GM10248 (cell line): ENCODE results near the gene LRRC34.
A peak's percentile ranks its signal among the peaks of the same experiment; 100 is the strongest.

Experiments used
- CTCF ChIA-PET: fragments of 300-600 bp; sonication (Branson Sonifier 250); formaldehyde crosslinking; extraction: SDS; loops from one replicate; lab custom pipeline; 2021; ENCODE audit warnings: antibody characterized with exemption; lab: Yijun Ruan, JAX
- POLR2A ChIA-PET: fragments of 350-650 bp; sonication (Branson Sonifier 250); formaldehyde crosslinking; extraction: SDS; loops from one replicate; lab custom pipeline; 2020; ENCODE audit warnings: antibody characterized with exemption; lab: Yijun Ruan, JAX
- DNase-seq: peaks from one replicate; pipeline ENCODE4 v3.0.0; 2012; ENCODE audit errors: extremely low spot score
- CTCF ChIP-seq: IDR thresholded peaks from 2 replicates; pipeline ENCODE4 v1.5.1; 2012; ENCODE audit warnings: mild to moderate bottlenecking, low read depth; ENCODE audit errors: extremely low read depth, missing control alignments, control extremely low read depth

The LRRC34 gene

GRCh38 chr3:169822091-169822490 lies 9.4 kb upstream of the LRRC34 start:
- DNase-seq, result no peak
- ChIA-PET CTCF (interaction anchor here (0.8 to 1.4 kb wide), 5 partner anchors 8 to 22 kb away, joined by 3 to 4 read pairs (median 3); partner anchors contain the start of genes LRRC34 and LRRIQ4), POLR2A (no interaction called here)
- no peak for TF ChIP-seq CTCF

GRCh38 chr3:169818316-169818715 lies 5.6 kb upstream of the LRRC34 start:
- POLR2A ChIA-PET, result no interaction called here
- no peak for DNase-seq
- no peak for TF ChIP-seq CTCF
- CTCF ChIA-PET, result interaction anchor here (1.8 kb wide), 1 partner anchor 9 kb away, joined by 4 read pairs; no protein-coding TSS in a partner anchor

- CTCF ChIA-PET, result interaction anchor here (1.0 kb wide), 1 partner anchor 14 kb away, joined by 3 read pairs; no protein-coding TSS in a partner anchor
Measured at GRCh38 chr3:169815590-169816150, 3.0 kb upstream of the LRRC34 start.

GRCh38 chr3:169813757-169814517 lies 1.2 kb upstream of the LRRC34 start:
- CTCF ChIA-PET, result interaction anchor here (0.7 to 2.1 kb wide), 8 partner anchors 8 to 97 kb away, joined by 3 to 7 read pairs (median 3); partner anchors contain the start of genes ACTRT3 and SAMD7
- POLR2A ChIA-PET, result interaction anchor here (0.9 kb wide), 1 partner anchor 151 kb away, joined by 3 read pairs; no protein-coding TSS in a partner anchor
- DNase-seq, result peak; percentile 76
- peak; percentile 70 for TF ChIP-seq CTCF

More at GRCh38 chr3:169815590-169816150, 3.0 kb upstream of the LRRC34 start:
- POLR2A ChIA-PET, result no interaction called here
- DNase-seq, result no peak
- TF ChIP-seq CTCF, result no peak

- ChIA-PET CTCF (interaction anchor here (0.9 to 2.1 kb wide), 8 partner anchors 9 to 165 kb away, joined by 3 to 7 read pairs (median 4); partner anchors contain the start of gene SAMD7), POLR2A (interaction anchor here (0.6 to 0.9 kb wide), 2 partner anchors 28 to 152 kb away, joined by 3 to 6 read pairs; no protein-coding TSS in a partner anchor)
- no peak for TF ChIP-seq CTCF
- DNase-seq, result no peak
Measured at GRCh38 chr3:169813278-169813677, 574 bp upstream of the LRRC34 start.

- ChIA-PET CTCF (interaction anchor here (0.7 to 2.4 kb wide), 10 partner anchors 8 to 167 kb away, joined by 3 to 11 read pairs (median 4); partner anchors contain the start of gene MYNN), POLR2A (interaction anchor here (1.0 kb wide), 1 partner anchor 10 kb away, joined by 3 read pairs; no protein-coding TSS in a partner anchor)
- peak; percentile 32 for DNase-seq
- no peak for TF ChIP-seq CTCF
Measured at GRCh38 chr3:169811631-169812331, 923 bp downstream of the LRRC34 start.
